Panc1 (cell line): ENCODE results near the gene SP4.

Source experiments
- SIN3A ChIP-seq: IDR thresholded peaks from 2 replicates; pipeline ENCODE4 v1.6.1; 2012; ENCODE audit warnings: low read depth, mild to moderate bottlenecking, low read length, moderate library complexity, borderline replicate concordance; ENCODE audit not compliant: insufficient read depth
- TCF7L2 ChIP-seq: IDR thresholded peaks from 2 replicates; pipeline ENCODE4 v1.6.1; 2011; ENCODE audit warnings: mild to moderate bottlenecking, low read depth, low read length, inconsistent platforms

DNA sequence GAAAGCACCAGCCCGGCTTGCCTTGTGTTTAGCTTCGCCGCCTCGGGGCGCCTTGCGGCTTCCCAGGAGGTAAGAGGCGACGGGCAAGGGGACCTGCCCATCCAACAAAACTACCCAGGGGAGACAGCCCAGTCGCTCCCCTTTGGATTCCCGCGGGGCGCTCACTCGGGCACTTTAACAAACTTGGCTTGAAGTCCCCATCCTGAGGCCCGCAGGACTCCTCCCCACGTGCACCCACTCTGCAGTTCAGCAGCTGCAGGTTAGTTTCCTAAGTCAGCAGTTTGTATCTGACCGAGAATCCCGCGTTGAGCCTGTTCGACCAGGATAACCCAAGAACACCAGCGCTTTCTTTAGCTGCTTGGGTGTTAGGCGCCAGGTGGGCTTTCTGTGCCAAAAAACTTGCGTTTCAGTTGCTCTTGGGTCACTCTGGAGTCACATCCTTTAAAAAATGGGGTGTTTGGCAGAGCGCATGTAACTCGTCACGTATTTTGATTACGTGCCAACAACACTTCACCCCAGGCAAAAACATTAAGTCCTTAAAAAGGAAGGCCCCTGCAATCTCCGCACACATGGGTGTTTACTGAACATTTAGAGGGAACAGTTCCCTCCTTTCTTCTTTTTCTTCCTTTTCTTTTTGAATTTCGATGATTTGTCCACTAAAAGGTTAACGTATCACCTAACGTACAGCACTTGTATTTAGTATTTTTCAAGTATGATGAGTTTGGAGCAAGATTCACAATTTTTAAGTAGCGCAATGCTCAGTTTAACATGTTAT is 115.8 kb downstream of the SP4 start:
- TF ChIP-seq TCF7L2 (no peak), SIN3A (no peak)
